ENCODE measurements around the gene TFRC. TPM values are rescaled to one million over a fixed set of nuclear protein-coding genes. Genes with fewer than 3 reads are reported as not detected.

Gene TFRC
- total and polyA plus RNA-seq, 2 experiments from 2014 or later: 136 to 278 TPM

DNA sequence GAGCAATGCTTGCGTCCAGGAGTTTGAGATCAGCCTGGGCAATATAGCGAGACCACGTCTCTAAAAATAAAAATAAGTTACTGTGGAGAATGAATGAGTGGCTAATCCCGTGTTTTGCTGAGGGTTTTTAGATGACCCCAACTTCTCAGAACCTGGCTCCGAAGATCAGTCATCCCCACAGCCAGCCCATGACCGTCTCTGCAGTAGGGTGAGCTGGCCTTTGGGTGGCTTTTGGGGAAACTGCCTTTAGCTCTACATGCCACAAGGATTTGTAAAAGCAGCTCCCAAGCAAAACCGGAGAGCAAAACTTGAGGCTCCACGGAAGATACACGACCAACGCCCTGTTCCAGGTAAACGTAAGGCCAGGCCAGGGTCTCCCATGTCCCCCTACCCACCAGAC, 39.2 kb upstream of the TFRC start:
- Histone ChIP-seq H3K4me3 (no peak overlapping the region), H3K36me3 (replicated peaks; ENCODE audit: insufficient read depth, low read depth) (no peaks in the 10 kb centered on the region), H3K4me1 (ENCODE audit: insufficient read depth) (peaks cover 8% of the 10 kb centered on the region), H2AFZ (no peak overlapping the region), H3K9me3 (ENCODE audit: low read depth) (no peaks in the 10 kb centered on the region), H3K9me2 (replicated peaks; ENCODE audit: insufficient read depth) (no peaks in the 10 kb centered on the region), H3K27me3 (no peaks in the 10 kb centered on the region), H3K79me2 (no peaks in the 10 kb centered on the region), H3K4me2 (no peak overlapping the region), H3K27ac (peak overlapping the region; percentile 80), H4K20me1 (ENCODE audit: insufficient read depth, poor library complexity, severe bottlenecking) (no peaks in the 10 kb centered on the region)
- WGBS (ENCODE audit: low lambda C conversion rate, missing lambda C conversion rate): 97% methylated on average over 11 of the region's 11 CpGs
- TF ChIP-seq, protein P1, sequence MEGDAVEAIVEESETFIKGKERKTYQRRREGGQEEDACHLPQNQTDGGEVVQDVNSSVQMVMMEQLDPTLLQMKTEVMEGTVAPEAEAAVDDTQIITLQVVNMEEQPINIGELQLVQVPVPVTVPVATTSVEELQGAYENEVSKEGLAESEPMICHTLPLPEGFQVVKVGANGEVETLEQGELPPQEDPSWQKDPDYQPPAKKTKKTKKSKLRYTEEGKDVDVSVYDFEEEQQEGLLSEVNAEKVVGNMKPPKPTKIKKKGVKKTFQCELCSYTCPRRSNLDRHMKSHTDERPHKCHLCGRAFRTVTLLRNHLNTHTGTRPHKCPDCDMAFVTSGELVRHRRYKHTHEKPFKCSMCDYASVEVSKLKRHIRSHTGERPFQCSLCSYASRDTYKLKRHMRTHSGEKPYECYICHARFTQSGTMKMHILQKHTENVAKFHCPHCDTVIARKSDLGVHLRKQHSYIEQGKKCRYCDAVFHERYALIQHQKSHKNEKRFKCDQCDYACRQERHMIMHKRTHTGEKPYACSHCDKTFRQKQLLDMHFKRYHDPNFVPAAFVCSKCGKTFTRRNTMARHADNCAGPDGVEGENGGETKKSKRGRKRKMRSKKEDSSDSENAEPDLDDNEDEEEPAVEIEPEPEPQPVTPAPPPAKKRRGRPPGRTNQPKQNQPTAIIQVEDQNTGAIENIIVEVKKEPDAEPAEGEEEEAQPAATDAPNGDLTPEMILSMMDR (IDR thresholded peaks at IDR 0.05; ENCODE audit: poor library complexity): no peak
- TF ChIP-seq EZH2 (IDR thresholded peaks at IDR 0.05; ENCODE audit: borderline replicate concordance): no peak
- no peak for TF ChIP-seq EZH2phosphoT487 (IDR thresholded peaks at IDR 0.05; ENCODE audit: low read depth, severe bottlenecking, unreplicated experiment)
- DNase-seq (ENCODE audit: low spot score): no peak

DNA sequence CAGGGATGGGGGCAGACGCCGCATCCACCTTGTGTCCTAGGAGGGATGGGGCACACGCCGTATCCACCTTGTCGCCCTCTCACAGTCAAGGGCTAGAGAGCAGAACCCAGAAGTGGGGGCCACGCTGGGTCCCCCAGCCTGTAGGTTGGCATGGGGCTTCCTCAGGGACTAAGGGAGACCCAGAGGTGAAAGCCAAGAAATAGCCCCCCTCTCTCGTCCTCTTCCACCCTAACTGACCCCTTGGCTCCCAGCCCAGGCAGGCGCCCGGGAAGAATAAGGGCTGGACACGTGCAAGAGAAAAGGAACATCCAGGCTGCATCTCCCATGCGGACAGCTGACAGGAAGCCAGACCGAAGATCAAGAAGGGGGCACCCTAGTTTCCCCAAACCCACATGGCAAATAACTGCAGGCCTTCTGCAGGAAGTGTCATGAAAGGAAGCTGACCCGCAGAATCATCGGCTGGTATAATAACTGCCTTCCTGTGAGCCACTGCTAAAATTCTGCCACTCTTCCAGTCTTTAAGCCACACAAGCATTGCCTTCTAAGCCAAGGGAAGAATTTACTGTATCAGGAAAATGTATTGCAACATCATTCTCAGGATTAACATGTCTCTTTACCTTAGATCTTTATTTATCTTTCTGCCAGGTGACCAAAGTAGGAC, 38.5 kb upstream of the TFRC start:
- Histone ChIP-seq H3K79me2 (no peaks in the 10 kb centered on the region), H3K4me3 (no peak overlapping the region), H3K27me3 (no peaks in the 10 kb centered on the region), H3K4me1 (ENCODE audit: insufficient read depth) (peaks cover 8% of the 10 kb centered on the region), H3K27ac (peak overlapping the region; percentile 6), H2AFZ (no peak overlapping the region), H3K9me3 (ENCODE audit: low read depth) (no peaks in the 10 kb centered on the region), H4K20me1 (ENCODE audit: insufficient read depth, poor library complexity, severe bottlenecking) (no peaks in the 10 kb centered on the region), H3K9me2 (replicated peaks; ENCODE audit: insufficient read depth) (no peaks in the 10 kb centered on the region), H3K36me3 (replicated peaks; ENCODE audit: insufficient read depth, low read depth) (no peaks in the 10 kb centered on the region), H3K4me2 (no peak overlapping the region)
- peak; percentile 25 for DNase-seq (ENCODE audit: low spot score)
- TF ChIP-seq, protein P1 (IDR thresholded peaks at IDR 0.05; ENCODE audit: poor library complexity): no peak
- TF ChIP-seq EZH2 (IDR thresholded peaks at IDR 0.05; ENCODE audit: borderline replicate concordance) (no peak), EZH2phosphoT487 (IDR thresholded peaks at IDR 0.05; ENCODE audit: low read depth, severe bottlenecking, unreplicated experiment) (no peak)
- 77% methylated on average over 14 of the region's 14 CpGs for WGBS (ENCODE audit: low lambda C conversion rate, missing lambda C conversion rate)

DNA sequence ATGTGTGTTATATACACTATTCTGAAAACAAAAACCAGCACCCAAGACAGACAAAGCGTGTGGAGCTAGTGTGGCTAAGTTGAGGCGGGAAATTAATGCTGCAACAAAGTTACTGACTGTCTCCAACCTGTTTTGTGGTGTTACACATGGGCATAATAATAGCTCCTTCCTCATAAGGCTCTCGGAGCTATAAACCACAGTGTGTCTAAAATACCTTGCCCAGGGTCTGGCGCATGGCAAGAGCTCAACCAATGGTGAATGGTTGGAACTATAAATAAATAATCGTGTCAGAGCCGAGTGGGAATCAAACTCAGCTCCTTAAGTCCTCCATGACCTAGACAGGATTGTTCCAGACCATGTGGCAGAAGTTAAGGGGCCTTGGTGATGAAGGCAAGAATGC, 35.9 kb upstream of the TFRC start:
- TF ChIP-seq EZH2 (IDR thresholded peaks at IDR 0.05; ENCODE audit: borderline replicate concordance) (no peak), EZH2phosphoT487 (IDR thresholded peaks at IDR 0.05; ENCODE audit: low read depth, severe bottlenecking, unreplicated experiment) (no peak)
- TF ChIP-seq, protein P1 (IDR thresholded peaks at IDR 0.05; ENCODE audit: poor library complexity): no peak
- Histone ChIP-seq H3K79me2 (no peaks in the 10 kb centered on the region), H3K4me3 (no peak overlapping the region), H4K20me1 (ENCODE audit: insufficient read depth, poor library complexity, severe bottlenecking) (no peaks in the 10 kb centered on the region), H3K4me1 (ENCODE audit: insufficient read depth) (peaks cover 8% of the 10 kb centered on the region), H3K9me2 (replicated peaks; ENCODE audit: insufficient read depth) (no peaks in the 10 kb centered on the region), H3K4me2 (no peak overlapping the region), H3K36me3 (replicated peaks; ENCODE audit: insufficient read depth, low read depth) (no peaks in the 10 kb centered on the region), H3K27me3 (no peaks in the 10 kb centered on the region), H2AFZ (no peak overlapping the region), H3K9me3 (ENCODE audit: low read depth) (no peaks in the 10 kb centered on the region), H3K27ac (no peak overlapping the region)
- DNase-seq (ENCODE audit: low spot score): no peak
- 94% methylated on average over 6 of the region's 6 CpGs for WGBS (ENCODE audit: low lambda C conversion rate, missing lambda C conversion rate)

All from hepatocyte (in vitro differentiated cells).